Measurements from ENCODE around the gene ZNF785.
"Not testable (repeated sequence)": the region's sequence is repeated elsewhere in the genome, so short reads cannot be mapped to it uniquely, and the experiment has no call there.

ZNF785 gene

DNA sequence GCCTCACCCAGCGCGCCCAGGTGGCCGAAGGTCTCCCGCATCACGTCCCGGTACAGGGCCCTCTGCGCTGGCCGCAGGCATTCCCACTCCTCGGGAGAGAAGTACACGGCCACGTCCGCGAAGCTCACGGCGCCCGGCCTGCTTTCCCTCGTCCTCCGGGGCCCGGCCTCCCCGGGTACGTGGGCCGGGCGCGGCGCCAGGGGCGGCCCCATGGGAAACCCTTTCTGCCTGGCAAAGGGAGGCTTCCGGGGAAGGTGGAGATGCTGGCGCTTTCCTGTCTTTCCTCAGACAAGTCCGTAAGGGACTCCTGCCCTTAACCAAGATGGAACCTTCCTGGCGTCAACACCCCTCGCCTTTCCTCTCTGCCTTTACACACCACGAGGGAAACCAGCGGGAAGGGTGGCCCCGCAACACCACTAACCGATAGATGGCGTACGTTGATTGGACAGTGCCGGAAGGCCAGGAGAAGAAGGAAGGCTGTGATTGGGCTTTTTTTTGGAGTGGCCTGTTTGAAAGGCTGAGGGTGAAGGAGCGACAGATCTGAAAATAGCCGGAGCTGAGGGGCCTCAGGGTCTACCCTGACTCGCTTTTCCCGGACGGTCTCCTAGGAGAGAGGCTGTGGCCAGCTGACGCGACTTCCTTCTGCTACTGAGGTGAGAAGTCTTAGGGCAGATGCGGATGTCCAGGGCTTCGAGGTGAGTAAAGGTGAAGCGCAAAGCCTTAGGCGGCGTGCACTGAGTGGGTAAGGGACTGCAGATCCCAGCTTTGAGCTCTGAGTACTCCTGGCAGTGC is at the start of gene ZNF785:
Gene ZNF785 (minus strand): TSS at position 298 of the 792 bp plus-strand sequence. CDS start 86 bp downstream, at position 212.
- peak within 1 kb of the TSS; percentile 95 for H3K4me3 Mint-ChIP-seq
- no peaks in the 10 kb centered on the region for H3K9me3 Mint-ChIP-seq
- H3K36me3 Mint-ChIP-seq (ENCODE audit: low read depth), result peaks cover 42% of the 10 kb centered on the region
- peaks cover 37% of the 10 kb centered on the region for H3K4me1 Mint-ChIP-seq (ENCODE audit: low read depth)
- H3K27ac Mint-ChIP-seq, result peak within 1 kb of the TSS; percentile 98
- no peaks in the 10 kb centered on the region for H3K27me3 Mint-ChIP-seq

DNA sequence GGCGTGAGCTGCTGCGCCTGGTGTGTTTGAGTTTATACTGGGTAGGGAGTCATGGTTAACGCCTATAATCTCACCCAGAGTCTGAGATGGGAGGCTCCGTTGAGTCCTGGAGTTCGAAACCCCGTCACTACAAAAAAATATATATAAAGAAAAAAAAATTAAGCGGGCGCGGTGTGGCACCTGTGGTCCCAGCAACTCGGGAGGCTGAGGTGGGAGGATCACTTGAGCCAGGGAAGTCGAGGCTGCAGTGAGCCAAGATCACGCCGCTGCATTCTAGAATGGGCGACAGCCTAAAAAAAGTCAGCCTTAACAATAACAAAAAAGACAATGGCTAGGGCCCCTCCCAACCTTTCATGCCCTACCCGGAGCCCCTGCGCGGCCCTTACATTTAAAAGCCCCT is 48.0 kb upstream of the ZNF785 start:
- no peaks in the 10 kb centered on the region for H3K9me3 Mint-ChIP-seq
- peaks cover 5% of the 10 kb centered on the region for H3K36me3 Mint-ChIP-seq (ENCODE audit: low read depth)
- peak overlapping the region; percentile 98 for H3K27ac Mint-ChIP-seq
- peaks cover 27% of the 10 kb centered on the region for H3K4me1 Mint-ChIP-seq (ENCODE audit: low read depth)
- H3K4me3 Mint-ChIP-seq, result peak overlapping the region; percentile 92
- H3K27me3 Mint-ChIP-seq, result no peaks in the 10 kb centered on the region

GRCh38 chr16:30632454-30632853 is 47.0 kb upstream of the ZNF785 start:
- not testable (repeated sequence) for H3K27me3 Mint-ChIP-seq; H3K9me3 Mint-ChIP-seq; H3K4me3 Mint-ChIP-seq; H3K27ac Mint-ChIP-seq; H3K36me3 Mint-ChIP-seq (ENCODE audit: low read depth)
- peaks cover 28% of the 10 kb centered on the region for H3K4me1 Mint-ChIP-seq (ENCODE audit: low read depth)

DNA sequence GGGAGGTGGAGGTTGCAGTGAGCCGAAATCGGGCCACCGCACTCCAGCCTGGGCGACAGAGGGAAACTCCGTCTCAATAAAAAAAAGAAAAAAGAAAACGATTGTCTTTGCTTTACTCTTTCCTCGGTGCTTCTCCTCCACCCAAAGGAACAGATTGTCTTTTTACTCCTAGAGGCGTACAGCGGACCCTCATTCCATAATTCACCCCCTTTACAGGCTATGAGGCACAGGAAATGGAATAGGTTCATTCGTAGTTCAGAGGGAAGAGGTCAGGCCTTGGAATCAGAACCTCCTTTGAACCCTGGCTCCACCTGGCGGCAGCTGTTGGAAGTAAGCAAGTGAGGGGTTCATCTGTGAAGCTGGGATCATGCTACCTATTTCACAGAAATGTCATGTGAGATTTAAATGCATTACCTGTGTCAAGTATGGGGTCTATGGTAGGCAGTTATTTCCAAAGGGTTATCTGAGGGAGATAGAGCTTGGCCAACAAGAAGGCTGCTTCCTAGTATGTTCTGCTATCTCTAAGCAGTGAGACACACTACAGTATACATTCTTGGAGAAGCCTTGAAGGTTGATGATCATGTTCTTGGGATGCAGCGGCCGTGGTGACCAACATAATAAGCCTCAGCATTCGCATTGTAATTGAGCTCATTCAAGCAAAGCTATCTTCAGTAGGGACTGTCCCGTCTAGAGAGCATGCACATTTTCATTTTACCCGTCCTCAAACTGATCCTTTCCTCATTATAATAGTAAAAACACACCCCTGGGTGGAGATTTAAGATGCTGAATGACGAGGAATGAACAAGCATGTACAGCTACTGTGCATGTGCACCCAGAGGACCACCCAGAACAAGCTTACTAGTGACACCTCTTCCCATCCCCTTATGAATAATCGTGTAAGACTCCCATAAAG is 43.4 kb upstream of the ZNF785 start:
- Mint-ChIP-seq H3K36me3 (ENCODE audit: low read depth) (no peaks in the 10 kb centered on the region), H3K27me3 (no peaks in the 10 kb centered on the region), H3K9me3 (no peaks in the 10 kb centered on the region), H3K27ac (peak overlapping the region; percentile 78), H3K4me3 (peak overlapping the region; percentile 76), H3K4me1 (ENCODE audit: low read depth) (peaks cover 7% of the 10 kb centered on the region)

DNA sequence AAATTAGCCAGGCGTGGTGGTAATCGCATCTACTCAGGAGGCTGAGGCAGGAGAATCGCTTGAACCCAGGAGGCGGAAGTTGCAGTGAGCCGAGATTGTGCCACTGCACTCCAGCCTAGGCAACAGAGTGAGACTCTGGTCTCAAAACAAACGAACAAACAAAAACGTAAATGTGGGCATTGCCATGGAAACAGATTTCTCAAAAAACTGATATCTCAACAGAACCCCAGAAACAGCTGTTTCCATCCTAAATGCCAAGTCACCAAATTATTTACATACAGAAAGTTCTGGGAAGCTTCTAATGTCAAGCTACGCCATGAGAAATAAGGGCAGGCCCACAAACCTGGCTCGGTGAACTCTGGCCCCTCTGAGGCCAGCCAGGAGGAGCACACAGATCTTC is 40.7 kb upstream of the ZNF785 start:
- peaks cover 6% of the 10 kb centered on the region for H3K4me1 Mint-ChIP-seq (ENCODE audit: low read depth)
- no peaks in the 10 kb centered on the region for H3K9me3 Mint-ChIP-seq
- no peaks in the 10 kb centered on the region for H3K27me3 Mint-ChIP-seq
- H3K36me3 Mint-ChIP-seq (ENCODE audit: low read depth), result no peaks in the 10 kb centered on the region
- no peak overlapping the region for H3K27ac Mint-ChIP-seq
- no peak overlapping the region for H3K4me3 Mint-ChIP-seq

GRCh38 chr16:30623536-30624283 is 38.2 kb upstream of the ZNF785 start:
- Mint-ChIP-seq H3K4me1 (ENCODE audit: low read depth) (peaks cover 3% of the 10 kb centered on the region), H3K9me3 (no peaks in the 10 kb centered on the region), H3K4me3 (no peak overlapping the region), H3K27ac (no peak overlapping the region), H3K36me3 (ENCODE audit: low read depth) (no peaks in the 10 kb centered on the region), H3K27me3 (no peaks in the 10 kb centered on the region)

DNA sequence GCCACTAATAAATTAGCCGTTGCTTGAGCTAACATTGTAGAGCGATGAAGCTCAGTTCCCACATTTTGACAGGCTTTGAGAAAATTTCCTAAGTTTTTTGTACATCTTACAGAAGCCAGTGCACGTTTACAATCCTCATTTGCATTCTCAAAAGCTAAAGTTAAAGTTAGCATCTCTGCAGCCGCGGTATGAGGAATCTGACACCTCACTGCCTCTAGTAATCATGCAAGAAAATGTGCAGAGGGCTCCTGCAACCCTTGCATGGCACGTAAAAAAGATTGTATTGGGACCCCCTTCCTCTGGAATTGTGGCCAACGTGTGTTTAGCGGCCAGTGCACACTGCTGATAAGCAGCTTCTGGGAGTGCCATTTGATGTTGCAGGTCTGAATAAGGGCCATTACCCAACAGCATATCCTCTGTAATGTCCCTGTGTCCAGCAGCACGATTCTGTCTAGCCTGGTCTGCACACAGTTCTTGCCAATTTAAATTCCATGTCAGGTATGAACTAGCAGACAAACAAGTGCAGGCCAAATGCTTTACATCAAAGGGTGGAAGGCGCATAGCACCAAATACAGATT is 37.0 kb upstream of the ZNF785 start:
- H3K27me3 Mint-ChIP-seq, result no peaks in the 10 kb centered on the region
- H3K36me3 Mint-ChIP-seq (ENCODE audit: low read depth), result no peaks in the 10 kb centered on the region
- H3K27ac Mint-ChIP-seq, result no peak overlapping the region
- no peaks in the 10 kb centered on the region for H3K4me1 Mint-ChIP-seq (ENCODE audit: low read depth)
- no peak overlapping the region for H3K4me3 Mint-ChIP-seq
- no peaks in the 10 kb centered on the region for H3K9me3 Mint-ChIP-seq

GRCh38 chr16:30621765-30622164 is 36.3 kb upstream of the ZNF785 start:
- Mint-ChIP-seq H3K36me3 (ENCODE audit: low read depth) (no peaks in the 10 kb centered on the region), H3K4me3 (no peak overlapping the region), H3K27ac (no peak overlapping the region), H3K27me3 (no peaks in the 10 kb centered on the region), H3K4me1 (ENCODE audit: low read depth) (no peaks in the 10 kb centered on the region), H3K9me3 (no peaks in the 10 kb centered on the region)

DNA sequence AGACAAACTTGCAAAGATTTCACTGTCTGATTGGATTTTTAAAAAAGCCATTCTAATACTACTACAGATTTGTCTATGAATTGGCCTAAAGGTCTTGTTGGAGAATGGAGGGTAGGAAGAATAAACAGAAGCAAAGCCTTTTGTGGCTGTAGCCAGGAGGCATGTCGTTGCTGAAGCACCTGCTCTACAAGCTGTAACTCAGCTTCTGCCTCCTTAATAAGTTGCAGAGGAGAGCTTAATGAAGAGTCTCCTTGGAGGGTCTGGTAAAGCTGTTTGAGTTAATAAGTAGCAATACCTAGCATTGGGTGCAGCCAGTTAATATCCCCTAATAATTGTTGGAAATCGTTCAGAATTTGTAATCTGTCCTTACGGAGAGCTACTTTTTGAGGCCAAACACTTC is 34.7 kb upstream of the ZNF785 start:
- Mint-ChIP-seq H3K4me3 (no peak overlapping the region), H3K27ac (no peak overlapping the region), H3K27me3 (no peaks in the 10 kb centered on the region), H3K4me1 (ENCODE audit: low read depth) (no peaks in the 10 kb centered on the region), H3K9me3 (no peaks in the 10 kb centered on the region), H3K36me3 (ENCODE audit: low read depth) (no peaks in the 10 kb centered on the region)

DNA sequence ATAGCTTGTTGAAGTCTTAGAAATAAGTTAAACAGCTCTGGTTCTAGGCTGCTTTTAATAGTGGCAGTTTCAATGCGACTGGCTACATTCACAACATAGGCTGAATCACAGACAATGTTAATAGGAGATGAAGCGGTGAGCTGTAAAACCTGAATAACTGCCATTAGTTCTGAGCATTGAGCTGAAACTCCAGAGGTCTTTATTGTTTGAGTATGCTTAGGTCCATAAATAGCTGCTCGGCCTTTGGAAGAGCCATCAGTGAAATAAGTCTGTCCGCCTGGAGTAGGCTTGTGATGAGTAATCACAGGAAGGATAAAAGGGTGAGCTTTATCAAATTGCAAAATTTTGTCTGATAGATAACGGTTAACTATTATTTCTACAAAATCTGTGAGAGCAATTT is 34.1 kb upstream of the ZNF785 start:
- H3K27me3 Mint-ChIP-seq, result no peaks in the 10 kb centered on the region
- H3K9me3 Mint-ChIP-seq, result no peaks in the 10 kb centered on the region
- no peaks in the 10 kb centered on the region for H3K4me1 Mint-ChIP-seq (ENCODE audit: low read depth)
- no peaks in the 10 kb centered on the region for H3K36me3 Mint-ChIP-seq (ENCODE audit: low read depth)
- H3K27ac Mint-ChIP-seq, result no peak overlapping the region
- no peak overlapping the region for H3K4me3 Mint-ChIP-seq

DNA sequence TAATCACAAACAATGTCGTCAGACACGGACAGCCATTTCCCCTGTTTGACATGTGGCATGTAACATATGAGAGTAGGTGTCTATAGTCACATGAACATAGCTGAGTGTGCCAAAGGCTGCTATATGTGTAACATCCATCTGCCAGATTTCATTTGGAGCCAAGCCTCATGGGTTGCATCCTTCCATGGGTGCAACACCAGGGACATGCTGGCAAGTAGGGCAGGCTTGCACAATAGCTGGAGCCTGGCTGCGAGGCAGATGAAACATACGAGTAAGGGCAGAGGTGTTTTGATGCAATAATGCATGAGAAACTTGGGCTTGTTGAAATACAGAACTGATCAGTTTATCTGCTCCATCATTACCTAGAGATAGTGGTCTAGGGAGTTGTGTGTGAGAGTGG is 33.7 kb upstream of the ZNF785 start:
- Mint-ChIP-seq H3K27me3 (no peaks in the 10 kb centered on the region), H3K4me3 (no peak overlapping the region), H3K36me3 (ENCODE audit: low read depth) (no peaks in the 10 kb centered on the region), H3K27ac (no peak overlapping the region), H3K4me1 (ENCODE audit: low read depth) (no peaks in the 10 kb centered on the region), H3K9me3 (no peaks in the 10 kb centered on the region)

GRCh38 chr16:30615358-30616091 is 30.0 kb upstream of the ZNF785 start:
- Mint-ChIP-seq H3K4me1 (ENCODE audit: low read depth) (peaks cover 2% of the 10 kb centered on the region), H3K4me3 (no peak overlapping the region), H3K27me3 (no peaks in the 10 kb centered on the region), H3K9me3 (no peaks in the 10 kb centered on the region), H3K27ac (no peak overlapping the region), H3K36me3 (ENCODE audit: low read depth) (no peaks in the 10 kb centered on the region)

DNA sequence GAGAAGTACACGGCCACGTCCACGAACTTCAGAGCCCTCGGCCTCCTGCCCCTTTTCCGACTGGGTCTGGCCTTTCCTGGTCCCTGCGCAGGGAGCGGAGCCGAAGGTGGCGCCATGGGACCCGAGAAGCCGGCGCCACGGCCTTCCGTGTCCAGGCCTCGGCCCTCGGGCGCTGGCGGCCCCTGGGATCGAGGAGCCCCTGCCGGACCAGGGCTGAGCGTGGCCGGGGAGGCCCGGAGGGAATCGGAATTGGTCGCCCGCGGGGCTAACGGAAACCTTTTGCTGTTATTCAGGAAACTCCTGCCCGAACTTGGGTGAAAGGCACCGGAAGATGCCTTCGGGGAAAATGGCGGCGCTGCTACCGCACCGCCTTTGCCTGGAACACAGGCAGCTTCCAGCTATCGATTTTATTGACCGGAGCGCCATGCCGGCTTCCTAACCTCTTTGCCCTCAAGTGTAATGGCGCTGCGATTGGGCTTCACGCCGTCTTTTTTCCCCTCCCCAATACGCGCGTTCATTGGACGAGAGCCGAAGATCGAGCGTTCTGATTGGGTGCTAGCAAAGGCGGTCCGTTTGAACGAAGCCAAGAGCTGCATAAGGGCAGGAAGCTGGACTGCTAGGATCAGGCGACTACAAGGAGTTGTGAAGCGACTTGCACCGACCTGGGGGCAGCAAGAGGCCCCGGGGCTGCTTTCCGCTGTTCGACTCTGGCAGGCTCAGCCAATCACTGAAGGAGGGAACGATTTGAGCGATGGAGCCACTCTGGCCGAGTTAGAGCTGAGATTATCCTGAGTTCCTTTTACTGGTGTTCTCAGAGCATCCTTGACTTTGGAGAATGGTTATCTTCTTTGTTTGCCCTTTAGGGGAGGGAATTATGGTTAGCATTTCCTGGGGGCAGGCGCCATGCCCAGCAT is 24.7 kb upstream of the ZNF785 start, which contains the start of gene ZNF689:
Gene ZNF689 (minus strand): TSS at position 464 of the 914 bp plus-strand sequence. CDS start 348 bp downstream, at position 116.
- Mint-ChIP-seq H3K27ac (peak within 1 kb of the TSS; percentile 96), H3K4me1 (ENCODE audit: low read depth) (peaks cover 20% of the 10 kb centered on the region), H3K4me3 (peak within 1 kb of the TSS; percentile 84), H3K27me3 (no peaks in the 10 kb centered on the region), H3K9me3 (no peaks in the 10 kb centered on the region), H3K36me3 (ENCODE audit: low read depth) (peaks cover 22% of the 10 kb centered on the region)
